ENCODE measurements around the gene TALDO1.
"Not testable (repeated sequence)": the region's sequence is repeated elsewhere in the genome, so short reads cannot be mapped to it uniquely, and the experiment has no call there.

TALDO1 gene

GRCh38 chr11:728901-729491 is 18.3 kb upstream of the TALDO1 start:
- H3K79me2 ChIP-seq (ENCODE audit: low read length): no peaks in the 10 kb centered on the region
- no peaks in the 10 kb centered on the region for H3K9me2 ChIP-seq (replicated peaks; ENCODE audit: insufficient read depth, low read length)
- H3K27ac ChIP-seq (ENCODE audit: low read length): no peak overlapping the region
- TF ChIP-seq CTCF (IDR thresholded peaks at IDR 0.05; ENCODE audit: low read length): no peak
- no peak for TF ChIP-seq EZH2 (optimal IDR thresholded peaks at IDR 0.05; ENCODE audit: low read depth, low read length)
- TF ChIP-seq EZH2phosphoT487 (IDR thresholded peaks at IDR 0.05; ENCODE audit: low read length): no peak
- no peak overlapping the region for H3K4me2 ChIP-seq (ENCODE audit: low read depth, low read length)
- H3K4me1 ChIP-seq (ENCODE audit: low read length): peaks cover 5% of the 10 kb centered on the region; the same call in 1 of the 2 replicates
- no peak overlapping the region for H3K4me3 ChIP-seq (ENCODE audit: low read length)
- H3K9me3 ChIP-seq (replicated peaks; ENCODE audit: insufficient read depth, low read length): no peaks in the 10 kb centered on the region
- no peaks in the 10 kb centered on the region for H4K20me1 ChIP-seq (ENCODE audit: insufficient read depth, low read length)
- peaks cover 16% of the 10 kb centered on the region; the same call in 1 of the 2 replicates for H3F3A ChIP-seq (ENCODE audit: insufficient read depth, low read length)
- DNase-seq: no peak
- no peak overlapping the region for H2AFZ ChIP-seq (ENCODE audit: low read length)
- H3K27me3 ChIP-seq (replicated peaks; ENCODE audit: insufficient read depth, low read length): peaks cover 12% of the 10 kb centered on the region
- H3K9ac ChIP-seq (ENCODE audit: low read length): no peak overlapping the region
- H3K36me3 ChIP-seq (replicated peaks; ENCODE audit: insufficient read depth, low read length): no peaks in the 10 kb centered on the region

- Histone ChIP-seq H3K79me2 (ENCODE audit: low read length) (no peaks in the 10 kb centered on the region), H3K4me1 (ENCODE audit: low read length) (peaks cover 5% of the 10 kb centered on the region; the same call in 1 of the 2 replicates), H3K36me3 (replicated peaks; ENCODE audit: insufficient read depth, low read length) (no peaks in the 10 kb centered on the region), H3K4me3 (ENCODE audit: low read length) (no peak overlapping the region), H3K27me3 (replicated peaks; ENCODE audit: insufficient read depth, low read length) (peaks cover 16% of the 10 kb centered on the region), H3K9me3 (replicated peaks; ENCODE audit: insufficient read depth, low read length) (no peaks in the 10 kb centered on the region), H3K27ac (ENCODE audit: low read length) (no peak overlapping the region), H3K9ac (ENCODE audit: low read length) (no peak overlapping the region), H3F3A (ENCODE audit: insufficient read depth, low read length) (peaks cover 16% of the 10 kb centered on the region; the same call in 1 of the 2 replicates), H2AFZ (ENCODE audit: low read length) (no peak overlapping the region), H3K9me2 (replicated peaks; ENCODE audit: insufficient read depth, low read length) (no peaks in the 10 kb centered on the region), H3K4me2 (ENCODE audit: low read depth, low read length) (no peak overlapping the region), H4K20me1 (ENCODE audit: insufficient read depth, low read length) (no peaks in the 10 kb centered on the region)
- DNase-seq: no peak
- TF ChIP-seq CTCF (IDR thresholded peaks at IDR 0.05; ENCODE audit: low read length): no peak
- TF ChIP-seq EZH2 (optimal IDR thresholded peaks at IDR 0.05; ENCODE audit: low read depth, low read length): no peak
- TF ChIP-seq EZH2phosphoT487 (IDR thresholded peaks at IDR 0.05; ENCODE audit: low read length): no peak
Observed at GRCh38 chr11:729492-730074, 17.7 kb upstream of the TALDO1 start.

- TF ChIP-seq EZH2phosphoT487 (IDR thresholded peaks at IDR 0.05; ENCODE audit: low read length): no peak
- TF ChIP-seq EZH2 (optimal IDR thresholded peaks at IDR 0.05; ENCODE audit: low read depth, low read length): no peak
- TF ChIP-seq CTCF (IDR thresholded peaks at IDR 0.05; ENCODE audit: low read length): no peak
- peaks cover 27% of the 10 kb centered on the region for H3K27me3 ChIP-seq (replicated peaks; ENCODE audit: insufficient read depth, low read length)
- no peaks in the 10 kb centered on the region for H3K9me3 ChIP-seq (replicated peaks; ENCODE audit: insufficient read depth, low read length)
- no peak overlapping the region for H3K4me3 ChIP-seq (ENCODE audit: low read length)
- no peak overlapping the region for H3K4me2 ChIP-seq (ENCODE audit: low read depth, low read length)
- DNase-seq: no peak
- H4K20me1 ChIP-seq (ENCODE audit: insufficient read depth, low read length): no peaks in the 10 kb centered on the region
- H3K9me2 ChIP-seq (replicated peaks; ENCODE audit: insufficient read depth, low read length): no peaks in the 10 kb centered on the region
- no peak overlapping the region for H2AFZ ChIP-seq (ENCODE audit: low read length)
- H3K79me2 ChIP-seq (ENCODE audit: low read length): no peaks in the 10 kb centered on the region
- H3K36me3 ChIP-seq (replicated peaks; ENCODE audit: insufficient read depth, low read length): no peaks in the 10 kb centered on the region
- H3K27ac ChIP-seq (ENCODE audit: low read length): no peak overlapping the region
- H3F3A ChIP-seq (ENCODE audit: insufficient read depth, low read length): 0 out of 2 replicates have a peak, but pooled peaks cover 3% of the 10 kb centered on the region
- no peak overlapping the region for H3K9ac ChIP-seq (ENCODE audit: low read length)
- H3K4me1 ChIP-seq (ENCODE audit: low read length): 0 out of 2 replicates have a peak, but pooled peaks cover under 1% of the 10 kb centered on the region
Observed at GRCh38 chr11:733072-733471, 14.2 kb upstream of the TALDO1 start.

GRCh38 chr11:734541-734940 is 12.7 kb upstream of the TALDO1 start:
- not testable (repeated sequence) for H3K9ac ChIP-seq (ENCODE audit: low read length); H3K4me1 ChIP-seq (ENCODE audit: low read length); H3K4me3 ChIP-seq (ENCODE audit: low read length); H3K36me3 ChIP-seq (replicated peaks; ENCODE audit: insufficient read depth, low read length); H2AFZ ChIP-seq (ENCODE audit: low read length); H3K27ac ChIP-seq (ENCODE audit: low read length); H3K9me2 ChIP-seq (replicated peaks; ENCODE audit: insufficient read depth, low read length); H3K4me2 ChIP-seq (ENCODE audit: low read depth, low read length); H3F3A ChIP-seq (ENCODE audit: insufficient read depth, low read length); H4K20me1 ChIP-seq (ENCODE audit: insufficient read depth, low read length); DNase-seq; H3K9me3 ChIP-seq (replicated peaks; ENCODE audit: insufficient read depth, low read length); H3K79me2 ChIP-seq (ENCODE audit: low read length)
- peaks cover 28% of the 10 kb centered on the region for H3K27me3 ChIP-seq (replicated peaks; ENCODE audit: insufficient read depth, low read length)

Data from MM.1S (cell line).